Stimulated activated CD8-positive, alpha-beta memory T cell treated with anti-CD3 and anti-CD28 coated beads, Interleukin-15, amount 100 ng/mL, for 24 hours (primary cell): ENCODE data around the gene RBM20.

Experiments used
- DNase-seq: peaks from one replicate; pipeline ENCODE4 v3.0.0-alpha.2; 2020; ENCODE audit warnings: low read depth

RBM20 gene

DNA sequence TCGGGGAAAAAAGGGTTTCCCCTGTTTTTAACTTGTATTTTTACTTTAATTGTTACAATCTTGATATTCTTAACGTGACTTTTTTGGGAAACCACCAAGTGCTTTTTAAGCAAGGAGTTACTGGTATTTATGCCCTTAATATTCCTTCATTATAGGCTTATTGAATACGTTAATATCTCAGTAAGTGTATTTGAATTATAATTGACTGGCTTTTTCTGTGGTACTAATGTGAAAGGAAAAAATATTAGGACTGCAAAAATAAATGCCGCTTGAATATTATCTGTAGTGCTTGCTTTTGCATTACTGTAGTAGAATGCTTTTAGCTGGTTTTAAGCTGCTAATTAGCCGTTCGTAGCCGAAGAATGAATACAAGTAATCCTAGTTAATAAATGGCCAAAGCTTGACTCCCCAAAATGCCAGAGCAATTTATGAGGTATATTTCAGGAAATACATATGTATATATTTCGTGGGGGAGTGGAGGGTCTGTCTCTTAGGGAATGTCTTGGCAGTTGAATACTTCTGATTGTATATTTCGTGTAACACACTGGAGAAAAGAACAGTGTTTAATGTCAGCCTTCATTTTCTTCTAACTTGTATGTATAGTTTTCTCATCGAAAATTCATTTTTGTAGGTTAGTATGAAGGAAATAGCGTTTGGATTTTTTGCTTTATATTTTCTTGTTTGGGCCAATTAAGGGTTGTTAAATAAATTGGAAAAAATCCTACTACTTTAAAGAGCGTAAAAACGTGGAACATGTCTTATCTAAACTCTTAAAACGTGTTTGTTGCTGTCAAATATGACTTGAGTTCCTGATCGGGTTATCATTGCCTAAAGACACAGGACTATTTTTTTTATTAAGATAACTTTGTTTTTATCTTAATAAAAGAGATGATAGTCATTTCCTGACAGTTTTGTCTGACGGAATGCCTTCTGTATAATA, 229.1 kb downstream of the RBM20 start:
- DNase-seq = no peak

- DNase-seq = no peak
Observed at GRCh38 chr10:110873951-110874350, 229.8 kb downstream of the RBM20 start.

GRCh38 chr10:110876000-110876399, 231.9 kb downstream of the RBM20 start:
- no peak for DNase-seq

- DNase-seq = no peak
Observed at GRCh38 chr10:110876788-110877187, 232.7 kb downstream of the RBM20 start.

- DNase-seq = no peak
Observed at GRCh38 chr10:110880012-110880411, 235.9 kb downstream of the RBM20 start.

DNA sequence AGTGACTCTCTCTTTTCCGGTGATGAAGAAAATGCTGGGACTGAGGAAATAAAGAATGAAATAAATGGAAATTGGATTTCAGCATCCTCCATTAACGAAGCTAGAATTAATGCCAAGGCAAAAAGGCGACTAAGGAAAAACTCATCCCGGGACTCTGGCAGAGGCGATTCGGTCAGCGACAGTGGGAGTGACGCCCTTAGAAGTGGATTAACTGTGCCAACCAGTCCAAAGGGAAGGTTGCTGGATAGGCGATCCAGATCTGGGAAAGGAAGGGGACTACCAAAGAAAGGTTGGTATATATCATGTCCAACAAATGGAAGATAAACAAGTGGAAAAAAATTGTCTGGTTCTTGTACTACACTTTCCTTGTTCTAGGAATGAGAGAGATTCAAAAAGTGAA, 237.1 kb downstream of the RBM20 start:
- DNase-seq = no peak

DNA sequence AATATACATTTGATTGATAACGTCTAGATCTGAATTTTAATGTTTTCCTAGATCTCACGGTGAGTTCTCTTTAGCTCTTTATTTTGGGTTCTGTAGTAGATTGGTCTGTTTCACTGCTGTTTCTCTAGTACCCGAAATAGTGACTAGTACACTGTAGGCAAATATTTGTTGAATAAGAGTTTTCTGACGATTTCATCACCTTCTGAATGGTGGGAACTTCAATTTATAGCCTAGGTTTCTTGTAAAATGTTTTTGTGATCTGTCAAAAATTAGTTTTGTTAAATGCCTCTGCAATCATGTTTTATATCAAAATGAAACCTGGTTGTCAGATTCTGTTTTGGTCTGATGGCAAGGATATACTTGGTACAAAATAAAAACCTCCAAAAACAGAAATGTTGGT, 237.8 kb downstream of the RBM20 start:
- DNase-seq = no peak

- DNase-seq = no peak
Observed at GRCh38 chr10:110883924-110884323, 239.8 kb downstream of the RBM20 start.

DNA sequence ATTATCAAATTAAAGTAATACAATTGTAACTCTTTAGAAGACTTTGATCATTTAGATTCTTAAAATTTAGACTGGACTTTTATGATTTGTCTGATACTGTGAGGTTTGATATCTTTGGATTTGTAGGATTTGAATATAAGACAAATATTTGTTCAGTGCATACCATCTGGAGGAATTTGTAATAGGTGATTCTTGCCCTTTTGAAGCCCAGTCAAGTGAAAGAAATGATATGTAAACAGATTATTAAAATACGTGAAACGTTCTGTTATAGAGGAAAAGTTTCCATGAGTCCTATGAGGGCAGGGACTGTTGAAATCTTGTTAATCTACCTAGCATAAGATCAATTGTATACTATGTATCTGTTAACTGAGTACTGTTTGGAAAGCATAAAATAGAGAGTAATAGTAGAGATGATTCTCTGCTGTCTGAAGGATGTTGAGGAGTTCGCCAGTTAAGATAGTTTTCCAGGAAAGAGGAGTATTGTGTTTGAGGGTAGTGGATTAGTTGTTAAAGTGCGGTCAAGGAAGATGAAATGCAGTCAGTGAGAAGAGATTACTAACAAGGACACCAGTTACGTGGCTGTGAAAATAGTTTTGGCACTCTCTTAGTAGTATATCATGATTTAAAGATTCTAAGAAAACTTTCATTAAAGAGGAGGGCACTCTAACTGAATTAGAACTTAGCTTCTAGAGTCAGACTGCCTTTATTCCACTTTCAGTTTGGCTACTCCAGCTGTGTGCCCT, 242.0 kb downstream of the RBM20 start:
- no peak for DNase-seq

- DNase-seq = no peak
Observed at GRCh38 chr10:110887560-110887959, 243.4 kb downstream of the RBM20 start.
